HG03045 (cell line): ENCODE results near the gene GLDN.
"Not testable (repeated sequence)": the region's sequence is repeated elsewhere in the genome, so short reads cannot be mapped to it uniquely, and the experiment has no call there.

Experiments
- ATAC-seq: cut with Tn5 transposase; IDR thresholded peaks from one replicate; pipeline ENCODE4 v1.9.1; 2021; ENCODE audit warnings: mild to moderate bottlenecking, moderate library complexity; ENCODE audit not compliant: unreplicated experiment

GLDN gene

GRCh38 chr15:51386960-51387698 is 45.7 kb downstream of the GLDN start:
- no peak for ATAC-seq

- no peak for ATAC-seq
Measured at GRCh38 chr15:51387699-51388041, 46.2 kb downstream of the GLDN start.

GRCh38 chr15:51388726-51389125 is 47.3 kb downstream of the GLDN start:
- no peak for ATAC-seq

GRCh38 chr15:51390241-51390965 is 48.9 kb downstream of the GLDN start:
- ATAC-seq, result no peak

- no peak for ATAC-seq
Measured at GRCh38 chr15:51390966-51391422, 49.5 kb downstream of the GLDN start.

- ATAC-seq, result no peak
Measured at GRCh38 chr15:51396921-51397320, 55.5 kb downstream of the GLDN start.

- no peak for ATAC-seq
Measured at GRCh38 chr15:51398626-51399025, 57.2 kb downstream of the GLDN start.

- ATAC-seq, result no peak
Measured at GRCh38 chr15:51401051-51401780, 59.8 kb downstream of the GLDN start.

GRCh38 chr15:51401872-51402517 is 60.5 kb downstream of the GLDN start:
- ATAC-seq, result no peak

GRCh38 chr15:51403072-51403878 is 61.8 kb downstream of the GLDN start:
- no peak for ATAC-seq

- ATAC-seq, result no peak
Measured at GRCh38 chr15:51403946-51404695, 62.7 kb downstream of the GLDN start.

- ATAC-seq, result no peak
Measured at GRCh38 chr15:51405693-51406523, 64.5 kb downstream of the GLDN start.

- no peak for ATAC-seq
Measured at GRCh38 chr15:51414256-51414860, 72.9 kb downstream of the GLDN start.

GRCh38 chr15:51416129-51416528 is 74.7 kb downstream of the GLDN start:
- no peak for ATAC-seq

- ATAC-seq, result not testable (repeated sequence)
Measured at GRCh38 chr15:51423040-51423439, 81.6 kb downstream of the GLDN start.

GRCh38 chr15:51424780-51425179 is 83.3 kb downstream of the GLDN start:
- ATAC-seq, result no peak

GRCh38 chr15:51425517-51426040 is 84.1 kb downstream of the GLDN start:
- no peak for ATAC-seq

GRCh38 chr15:51438526-51438925 is 97.1 kb downstream of the GLDN start:
- ATAC-seq, result no peak
